SK-N-SH treated with all-trans-retinoic acid at 6 μM for 48 hours (cell line): ENCODE measurements around the gene SHROOM4.

Experiments
- ATAC-seq: fragments of 200-7000 bp; cut with Tn5 transposase; 3 replicates; pipeline ENCODE4 v1.9.1; 2020; ENCODE audit warnings: mild to moderate bottlenecking, moderate library complexity
- ARNTL ChIP-seq: fragments of 450-650 bp; formaldehyde crosslinking; IDR thresholded peaks from 2 replicates; pipeline ENCODE4 v1.5.0; 2020; ENCODE audit warnings: low read depth, mild to moderate bottlenecking, moderate library complexity, borderline replicate concordance
- BACH2 ChIP-seq: fragments of 250-450 bp; sonication (Bioruptor Pico); IDR thresholded peaks from 2 replicates; pipeline ENCODE4 v1.9.0; 2021; ENCODE audit warnings: mild to moderate bottlenecking, borderline replicate concordance
- ESRRG ChIP-seq: fragments of 250-450 bp; sonication (Bioruptor Pico); IDR thresholded peaks from 2 replicates; pipeline ENCODE4 v1.6.1; 2021; ENCODE audit warnings: mild to moderate bottlenecking
- GLIS3 ChIP-seq: fragments of 250-450 bp; sonication (Bioruptor Pico); IDR thresholded peaks from 2 replicates; pipeline ENCODE4 v1.5.0; 2020; ENCODE audit warnings: mild to moderate bottlenecking, moderate library complexity
- ISL1 ChIP-seq: fragments of 250-450 bp; sonication (Bioruptor Pico); IDR thresholded peaks from 2 replicates; pipeline ENCODE4 v2.1.2; 2022; ENCODE audit warnings: mild to moderate bottlenecking, moderate library complexity
- OSR1 ChIP-seq: fragments of 250-450 bp; sonication (Bioruptor Pico); IDR thresholded peaks from 2 replicates; pipeline ENCODE4 v1.8.0; 2022; ENCODE audit warnings: moderate library complexity, mild to moderate bottlenecking, inconsistent platforms
- PATZ1 ChIP-seq: fragments of 250-450 bp; sonication (Bioruptor Pico); IDR thresholded peaks from 2 replicates; pipeline ENCODE4 v1.8.0; 2020; ENCODE audit warnings: mild to moderate bottlenecking, moderate library complexity, borderline replicate concordance
- PPARA ChIP-seq: fragments of 250-450 bp; sonication (Bioruptor Pico); IDR thresholded peaks from 2 replicates; pipeline ENCODE4 v1.5.0; 2020; ENCODE audit warnings: mild to moderate bottlenecking, borderline replicate concordance
- RARB ChIP-seq: fragments of 250-450 bp; sonication (Bioruptor Pico); IDR thresholded peaks from 2 replicates; pipeline ENCODE4 v1.8.0; 2021; ENCODE audit warnings: mild to moderate bottlenecking, moderate library complexity
- TCF4 ChIP-seq: fragments of 250-450 bp; sonication (Bioruptor Pico); IDR thresholded peaks from 2 replicates; pipeline ENCODE4 v1.8.0; 2021; ENCODE audit warnings: mild to moderate bottlenecking, moderate library complexity, borderline replicate concordance
- TOX ChIP-seq: fragments of 250-450 bp; sonication (Bioruptor Pico); IDR thresholded peaks from 2 replicates; pipeline ENCODE4 v1.8.0; 2021; ENCODE audit warnings: mild to moderate bottlenecking, moderate library complexity, borderline replicate concordance
- TSHZ2 ChIP-seq: fragments of 250-450 bp; sonication (Bioruptor Pico); IDR thresholded peaks from 2 replicates; pipeline ENCODE4 v1.5.0; 2020; ENCODE audit warnings: mild to moderate bottlenecking, moderate library complexity
- ZC3H10 ChIP-seq: fragments of 250-450 bp; sonication (Bioruptor Pico); IDR thresholded peaks from 2 replicates; pipeline ENCODE4 v1.5.1; 2021; ENCODE audit warnings: mild to moderate bottlenecking, moderate library complexity
- ZFP3 ChIP-seq: fragments of 250-450 bp; sonication (Bioruptor Pico); IDR thresholded peaks from 2 replicates; pipeline ENCODE4 v1.5.0; 2020; ENCODE audit warnings: mild to moderate bottlenecking, moderate library complexity
- ZFP30 ChIP-seq: fragments of 450-650 bp; formaldehyde crosslinking; IDR thresholded peaks from 2 replicates; pipeline ENCODE4 v1.5.0; 2022; ENCODE audit warnings: mild to moderate bottlenecking, moderate library complexity
- ZNF565 ChIP-seq: fragments of 450-650 bp; formaldehyde crosslinking; conservative IDR thresholded peaks from 2 replicates; pipeline ENCODE4 v1.5.0; 2020; ENCODE audit warnings: low read depth, mild to moderate bottlenecking, moderate library complexity
- ZNF70 ChIP-seq: fragments of 450-650 bp; formaldehyde crosslinking; IDR thresholded peaks from 2 replicates; pipeline ENCODE4 v1.5.0; 2020; ENCODE audit warnings: mild to moderate bottlenecking, moderate library complexity
- ZNF8 ChIP-seq: fragments of 450-650 bp; formaldehyde crosslinking; IDR thresholded peaks from 2 replicates; pipeline ENCODE4 v1.5.0; 2020; ENCODE audit warnings: mild to moderate bottlenecking, moderate library complexity
- TF ChIP-seq, protein P1 (sequence below): fragments of 250-450 bp; sonication (Bioruptor Pico); IDR thresholded peaks from 2 replicates; pipeline ENCODE4 v1.8.0; 2021; ENCODE audit warnings: low read depth, mild to moderate bottlenecking, moderate library complexity, borderline replicate concordance
- TF ChIP-seq, protein P2 (sequence below): fragments of 250-450 bp; sonication (Bioruptor Pico); IDR thresholded peaks from 2 replicates; pipeline ENCODE4 v1.5.1; 2020; ENCODE audit warnings: low read depth, mild to moderate bottlenecking, moderate library complexity

SHROOM4 gene

GRCh38 chrX:50684871-50685270, 129.1 kb downstream of the SHROOM4 start:
- no peak for ATAC-seq
- TF ChIP-seq TOX (CRISPR knock-in tag) = no peak
- TF ChIP-seq ARNTL (CRISPR knock-in tag) = no peak
- TF ChIP-seq TSHZ2 (CRISPR knock-in tag) = no peak
- no peak for TF ChIP-seq ZC3H10 (CRISPR knock-in tag)
- TF ChIP-seq ZNF565 = no peak
- TF ChIP-seq, protein P1, sequence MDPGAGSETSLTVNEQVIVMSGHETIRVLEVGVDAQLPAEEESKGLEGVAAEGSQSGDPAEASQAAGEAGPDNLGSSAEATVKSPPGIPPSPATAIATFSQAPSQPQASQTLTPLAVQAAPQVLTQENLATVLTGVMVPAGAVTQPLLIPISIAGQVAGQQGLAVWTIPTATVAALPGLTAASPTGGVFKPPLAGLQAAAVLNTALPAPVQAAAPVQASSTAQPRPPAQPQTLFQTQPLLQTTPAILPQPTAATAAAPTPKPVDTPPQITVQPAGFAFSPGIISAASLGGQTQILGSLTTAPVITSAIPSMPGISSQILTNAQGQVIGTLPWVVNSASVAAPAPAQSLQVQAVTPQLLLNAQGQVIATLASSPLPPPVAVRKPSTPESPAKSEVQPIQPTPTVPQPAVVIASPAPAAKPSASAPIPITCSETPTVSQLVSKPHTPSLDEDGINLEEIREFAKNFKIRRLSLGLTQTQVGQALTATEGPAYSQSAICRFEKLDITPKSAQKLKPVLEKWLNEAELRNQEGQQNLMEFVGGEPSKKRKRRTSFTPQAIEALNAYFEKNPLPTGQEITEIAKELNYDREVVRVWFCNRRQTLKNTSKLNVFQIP = no peak
- no peak for TF ChIP-seq ZNF70 (CRISPR knock-in tag)
- TF ChIP-seq GLIS3 (CRISPR knock-in tag) = no peak
- TF ChIP-seq BACH2 (CRISPR knock-in tag) = no peak

DNA sequence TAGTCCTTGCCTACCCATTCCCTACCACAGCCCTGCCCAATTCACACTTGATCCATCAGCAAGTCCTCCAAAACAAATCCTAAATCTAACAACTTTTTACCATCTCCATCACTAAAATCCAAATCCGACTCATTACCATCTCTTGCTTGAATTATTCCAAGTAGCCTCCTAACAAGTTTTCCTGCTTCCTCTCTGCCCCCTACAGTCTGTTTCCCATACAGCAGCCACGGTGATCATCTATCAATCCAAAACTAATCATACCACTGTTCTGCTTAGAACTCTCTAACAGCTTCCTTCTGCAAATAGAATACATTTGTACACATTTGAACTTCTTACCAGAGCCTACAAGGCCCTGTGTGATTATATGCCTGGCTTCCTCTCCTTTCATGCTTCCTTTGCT, 133.0 kb downstream of the SHROOM4 start:
- ATAC-seq = no peak
- TF ChIP-seq ISL1 (no peak), TSHZ2 (CRISPR knock-in tag) (no peak), ZC3H10 (CRISPR knock-in tag) (no peak), ZFP30 (CRISPR knock-in tag) (no peak), OSR1 (CRISPR knock-in tag) (no peak), RARB (CRISPR knock-in tag) (no peak)
- TF ChIP-seq, protein P1 = no peak
- TF ChIP-seq, protein P2, sequence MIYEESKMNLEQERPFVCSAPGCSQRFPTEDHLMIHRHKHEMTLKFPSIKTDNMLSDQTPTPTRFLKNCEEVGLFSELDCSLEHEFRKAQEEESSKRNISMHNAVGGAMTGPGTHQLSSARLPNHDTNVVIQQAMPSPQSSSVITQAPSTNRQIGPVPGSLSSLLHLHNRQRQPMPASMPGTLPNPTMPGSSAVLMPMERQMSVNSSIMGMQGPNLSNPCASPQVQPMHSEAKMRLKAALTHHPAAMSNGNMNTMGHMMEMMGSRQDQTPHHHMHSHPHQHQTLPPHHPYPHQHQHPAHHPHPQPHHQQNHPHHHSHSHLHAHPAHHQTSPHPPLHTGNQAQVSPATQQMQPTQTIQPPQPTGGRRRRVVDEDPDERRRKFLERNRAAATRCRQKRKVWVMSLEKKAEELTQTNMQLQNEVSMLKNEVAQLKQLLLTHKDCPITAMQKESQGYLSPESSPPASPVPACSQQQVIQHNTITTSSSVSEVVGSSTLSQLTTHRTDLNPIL (CRISPR knock-in tag) = no peak

- ATAC-seq = no peak
- no peak for TF ChIP-seq ESRRG
- TF ChIP-seq ZNF565 = no peak
- TF ChIP-seq, protein P2 (CRISPR knock-in tag) = no peak
- no peak for TF ChIP-seq PPARA (CRISPR knock-in tag)
- TF ChIP-seq ISL1 = no peak
- no peak for TF ChIP-seq ZFP3
- TF ChIP-seq ZC3H10 (CRISPR knock-in tag) = no peak
- no peak for TF ChIP-seq BACH2 (CRISPR knock-in tag)
- TF ChIP-seq OSR1 (CRISPR knock-in tag) = no peak
- no peak for TF ChIP-seq TCF4
- no peak for TF ChIP-seq PATZ1 (CRISPR knock-in tag)
- no peak for TF ChIP-seq ZNF70 (CRISPR knock-in tag)
- no peak for TF ChIP-seq ARNTL (CRISPR knock-in tag)
- TF ChIP-seq TSHZ2 (CRISPR knock-in tag) = no peak
- no peak for TF ChIP-seq ZNF8 (CRISPR knock-in tag)
- TF ChIP-seq TOX (CRISPR knock-in tag) = no peak
- TF ChIP-seq ZFP30 (CRISPR knock-in tag) = no peak
Measured at GRCh38 chrX:50677789-50678188, 136.2 kb downstream of the SHROOM4 start.
